SK-N-SH treated with all-trans-retinoic acid at 6 μM for 48 hours (cell line): Measurements from ENCODE around the gene LRRC8E.

Experiments used
- ARNTL ChIP-seq: fragments of 450-650 bp; formaldehyde crosslinking; IDR thresholded peaks from 2 replicates; pipeline ENCODE4 v1.5.0; 2020; ENCODE audit warnings: low read depth, mild to moderate bottlenecking, moderate library complexity, borderline replicate concordance
- ZNF8 ChIP-seq: fragments of 450-650 bp; formaldehyde crosslinking; IDR thresholded peaks from 2 replicates; pipeline ENCODE4 v1.5.0; 2020; ENCODE audit warnings: mild to moderate bottlenecking, moderate library complexity
- TF ChIP-seq, protein P1 (sequence below): fragments of 250-450 bp; sonication (Bioruptor Pico); IDR thresholded peaks from 2 replicates; pipeline ENCODE4 v1.5.1; 2021; ENCODE audit warnings: mild to moderate bottlenecking, moderate library complexity

DNA sequence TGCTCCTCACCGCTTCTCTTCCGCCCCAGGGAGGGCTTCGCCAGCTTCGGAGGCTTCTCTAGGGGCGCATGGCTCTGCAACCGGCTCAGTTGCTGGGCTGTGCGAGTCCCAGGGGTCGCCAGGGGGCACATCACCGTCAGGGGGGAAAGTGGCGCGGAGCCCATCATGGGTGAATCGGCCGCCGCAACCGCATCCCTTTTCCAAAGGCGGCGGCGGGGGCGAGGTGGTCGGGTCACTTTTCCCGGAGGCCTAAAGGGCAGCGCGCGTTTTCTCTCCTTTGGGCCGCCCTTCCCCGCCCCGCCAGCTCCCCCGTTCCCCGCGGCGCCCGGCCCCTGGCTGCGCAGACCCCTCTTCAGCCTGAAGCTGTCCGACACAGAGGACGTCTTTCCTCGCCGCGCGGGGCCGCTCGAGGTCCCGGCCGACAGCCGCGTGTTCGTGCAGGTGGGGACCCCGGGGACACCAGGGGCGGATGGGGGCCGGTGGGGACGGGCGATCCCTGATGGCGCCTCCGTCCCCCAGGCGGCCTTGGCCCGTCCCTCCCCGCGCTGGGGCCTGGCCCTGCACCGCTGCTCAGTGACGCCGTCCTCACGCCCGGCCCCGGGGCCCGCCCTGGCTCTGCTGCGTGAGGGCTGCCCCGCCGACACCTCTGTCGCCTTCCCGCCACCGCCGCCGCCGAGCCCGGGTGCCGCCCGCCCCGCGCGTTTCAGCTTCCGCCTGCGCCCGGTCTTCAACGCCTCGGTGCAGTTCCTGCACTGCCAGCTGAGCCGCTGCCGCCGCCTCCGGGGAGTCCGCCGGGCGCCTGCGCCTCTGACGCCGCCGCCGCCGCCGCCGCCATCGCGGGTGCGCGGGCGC, 28.0 kb downstream of the LRRC8E start:
- TF ChIP-seq ARNTL (CRISPR knock-in tag) = no peak
- TF ChIP-seq ZNF8 (CRISPR knock-in tag) = no peak
- TF ChIP-seq, protein P1, sequence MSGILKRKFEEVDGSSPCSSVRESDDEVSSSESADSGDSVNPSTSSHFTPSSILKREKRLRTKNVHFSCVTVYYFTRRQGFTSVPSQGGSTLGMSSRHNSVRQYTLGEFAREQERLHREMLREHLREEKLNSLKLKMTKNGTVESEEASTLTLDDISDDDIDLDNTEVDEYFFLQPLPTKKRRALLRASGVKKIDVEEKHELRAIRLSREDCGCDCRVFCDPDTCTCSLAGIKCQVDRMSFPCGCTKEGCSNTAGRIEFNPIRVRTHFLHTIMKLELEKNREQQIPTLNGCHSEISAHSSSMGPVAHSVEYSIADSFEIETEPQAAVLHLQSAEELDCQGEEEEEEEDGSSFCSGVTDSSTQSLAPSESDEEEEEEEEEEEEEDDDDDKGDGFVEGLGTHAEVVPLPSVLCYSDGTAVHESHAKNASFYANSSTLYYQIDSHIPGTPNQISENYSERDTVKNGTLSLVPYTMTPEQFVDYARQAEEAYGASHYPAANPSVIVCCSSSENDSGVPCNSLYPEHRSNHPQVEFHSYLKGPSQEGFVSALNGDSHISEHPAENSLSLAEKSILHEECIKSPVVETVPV (CRISPR knock-in tag) = no peak
